ENCODE measurements around the gene LBR. TPM values are rescaled to one million over a fixed set of nuclear protein-coding genes. Genes with fewer than 3 reads are reported as not detected.

The LBR gene
- total RNA-seq, 4 donors from 2014 or later = 18.5 to 57.2 (median 29.8) TPM

GRCh38 chr1:225466848-225467192 lies 39.0 kb upstream of the LBR start:
- WGBS = 94% methylated on average over 4 of the region's 4 CpGs
- H3K27ac ChIP-seq = no peak overlapping the region
- no peaks in the 10 kb centered on the region for H3K9me3 ChIP-seq
- H3K4me1 ChIP-seq = peaks cover 31% of the 10 kb centered on the region
- H3K4me3 ChIP-seq = no peak overlapping the region
- no peaks in the 10 kb centered on the region for H3K27me3 ChIP-seq
- H3K36me3 ChIP-seq = no peaks in the 10 kb centered on the region
- TF ChIP-seq POLR2A (IDR thresholded peaks at IDR 0.05) = no peak
- peak in 1 of 2 donors; percentile 39 for DNase-seq (ENCODE audit: low spot score in 2 of 2)

- H3K27ac ChIP-seq = no peak overlapping the region
- no peak for TF ChIP-seq POLR2AphosphoS5 (IDR thresholded peaks at IDR 0.05)
These were observed 38.1 kb upstream of the LBR start for GRCh38 chr1:225465793-225466517.

DNA sequence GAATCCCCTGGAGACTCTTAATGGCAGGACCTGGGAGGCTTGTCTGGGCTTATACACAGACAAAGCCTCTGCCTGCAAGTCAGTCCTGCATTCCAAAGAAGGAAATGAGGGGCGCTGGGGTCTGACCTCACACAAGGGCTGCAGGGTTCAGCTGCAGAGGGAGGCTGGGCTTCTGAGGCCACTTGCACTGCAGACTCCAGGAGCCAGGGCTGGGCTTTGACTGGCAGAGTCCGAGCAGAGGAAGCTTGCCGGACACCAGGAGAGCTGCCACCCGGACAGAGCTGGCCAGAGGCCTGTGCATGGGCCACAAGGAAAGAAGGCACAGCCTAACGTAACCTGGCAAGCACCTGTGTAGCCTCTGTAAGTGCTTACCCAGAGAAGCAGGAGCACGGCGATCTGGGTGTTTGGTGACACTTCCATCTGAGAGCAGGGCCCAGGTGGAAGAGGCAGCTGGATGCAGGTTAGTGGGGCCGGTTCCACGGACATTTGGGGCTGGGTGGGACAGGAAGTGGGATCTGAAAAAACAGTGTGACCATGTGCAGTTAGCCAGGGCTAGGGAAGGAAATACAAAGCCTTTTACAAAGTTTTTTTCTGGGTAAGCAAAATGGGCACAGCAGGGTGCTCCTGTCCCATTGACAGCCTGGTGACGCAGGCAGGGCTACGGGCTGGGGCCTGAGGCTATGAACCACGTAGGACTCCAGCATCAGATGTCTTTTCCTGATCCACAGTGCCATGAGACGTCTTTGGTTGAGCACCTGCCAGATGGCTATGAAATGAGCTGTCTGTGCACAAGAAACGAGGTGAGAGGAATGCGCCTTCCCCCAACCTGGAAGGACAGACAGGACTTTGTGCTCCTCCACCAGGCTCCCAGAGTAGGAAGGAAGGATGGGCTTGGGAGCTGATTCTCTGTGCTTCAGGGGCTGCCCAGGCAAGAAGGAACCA lies 37.3 kb upstream of the LBR start:
- peaks cover 48% of the 10 kb centered on the region for H3K4me1 ChIP-seq
- H3K9me3 ChIP-seq = no peaks in the 10 kb centered on the region
- H3K27me3 ChIP-seq = no peaks in the 10 kb centered on the region
- 55% methylated on average over 12 of the region's 15 CpGs for WGBS
- peak in 1 of 2 donors; percentile 54 for DNase-seq (ENCODE audit: low spot score in 2 of 2)
- no peak overlapping the region for H3K27ac ChIP-seq
- H3K4me3 ChIP-seq = no peak overlapping the region
- TF ChIP-seq POLR2AphosphoS5 (IDR thresholded peaks at IDR 0.05) (no peak), POLR2A (IDR thresholded peaks at IDR 0.05) (no peak), EP300 (IDR thresholded peaks at IDR 0.05) (no peak), CTCF (IDR thresholded peaks at IDR 0.05) (no peak)
- H3K36me3 ChIP-seq = no peaks in the 10 kb centered on the region

More at GRCh38 chr1:225465793-225466517, 38.1 kb upstream of the LBR start:
- no peaks in the 10 kb centered on the region for H3K36me3 ChIP-seq
- 86% methylated on average over 22 of the region's 26 CpGs for WGBS
- H3K4me3 ChIP-seq = no peak overlapping the region
- peaks cover 40% of the 10 kb centered on the region for H3K4me1 ChIP-seq
- DNase-seq (ENCODE audit: low spot score in 2 of 2) = no peak
- no peaks in the 10 kb centered on the region for H3K9me3 ChIP-seq
- H3K27me3 ChIP-seq = no peaks in the 10 kb centered on the region

DNA sequence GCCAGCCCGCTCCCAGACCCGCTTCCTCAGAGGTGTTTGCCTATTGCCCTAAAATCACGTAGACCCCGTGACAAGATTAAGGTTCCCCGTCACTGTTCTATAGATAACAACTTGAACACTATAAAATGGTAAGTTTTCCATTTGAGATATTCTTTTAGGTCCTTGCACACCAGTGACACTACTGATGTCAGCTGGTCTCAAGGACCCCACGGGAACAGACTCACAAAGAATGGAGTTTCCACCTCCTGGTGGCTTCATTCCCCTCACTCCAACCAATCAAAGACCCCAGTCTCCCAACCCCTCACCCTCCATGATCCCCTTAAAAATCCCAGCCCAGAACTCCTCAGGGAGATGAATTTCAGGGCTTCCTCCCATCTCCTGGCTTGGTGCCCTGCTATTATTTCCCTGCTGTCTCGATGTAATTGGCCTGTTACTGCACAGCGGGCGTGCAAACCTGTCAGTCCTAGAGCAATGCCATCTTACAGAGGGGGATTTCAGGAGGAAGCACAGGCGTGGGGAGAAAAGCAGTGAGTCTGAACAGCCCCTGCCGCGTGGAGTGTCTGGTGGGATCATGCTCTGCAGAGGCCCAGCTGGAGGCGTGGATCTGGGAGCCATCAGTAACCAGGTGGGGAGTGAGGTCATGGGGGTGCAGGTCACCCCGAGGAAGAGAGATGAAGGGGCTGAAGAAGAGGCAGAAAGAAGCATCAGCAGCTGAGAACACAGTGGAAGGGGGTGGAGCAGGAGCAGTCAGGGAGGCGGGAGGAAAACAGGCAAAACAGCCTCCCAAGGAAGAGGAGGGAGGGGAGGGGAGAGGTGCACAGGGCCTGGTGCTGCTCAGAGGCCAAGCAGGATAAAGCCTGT lies 35.1 kb upstream of the LBR start:
- Histone ChIP-seq H3K4me1 (peaks cover 54% of the 10 kb centered on the region), H3K9me3 (no peaks in the 10 kb centered on the region), H3K27ac (no peak overlapping the region), H3K36me3 (no peaks in the 10 kb centered on the region), H3K27me3 (no peaks in the 10 kb centered on the region), H3K4me3 (no peak overlapping the region)
- DNase-seq (ENCODE audit: low spot score in 2 of 2) = peak in 1 of 2 donors; percentile 57
- TF ChIP-seq EP300 (IDR thresholded peaks at IDR 0.05) (no peak), POLR2AphosphoS5 (IDR thresholded peaks at IDR 0.05) (no peak), POLR2A (IDR thresholded peaks at IDR 0.05) (no peak), CTCF (IDR thresholded peaks at IDR 0.05) (no peak)
- 44% methylated on average over 15 of the region's 15 CpGs for WGBS

GRCh38 chr1:225462429-225462713 lies 34.5 kb upstream of the LBR start:
- Histone ChIP-seq H3K36me3 (no peaks in the 10 kb centered on the region), H3K9me3 (no peaks in the 10 kb centered on the region), H3K27ac (no peak overlapping the region), H3K27me3 (no peaks in the 10 kb centered on the region), H3K4me3 (no peak overlapping the region), H3K4me1 (peaks cover 48% of the 10 kb centered on the region)
- 42% methylated on average over 5 of the region's 5 CpGs for WGBS
- TF ChIP-seq EP300 (IDR thresholded peaks at IDR 0.05) = no peak
- TF ChIP-seq CTCF (IDR thresholded peaks at IDR 0.05) = no peak
- DNase-seq (ENCODE audit: low spot score in 2 of 2) = peak in 1 of 2 donors; percentile 53

Data from suprapubic skin (tissue), 4 donors.